Breast epithelium (tissue), 3 donors: ENCODE data around the gene KCNIP4.

Experiments used
- POLR2A ChIP-seq: fragments of 450-650 bp; IDR thresholded peaks from one replicate; pipeline ENCODE4 v1.6.1; 2016; ENCODE audit warnings: antibody characterized with exemption, mild to moderate bottlenecking, moderate library complexity
- POLR2AphosphoS5 ChIP-seq, 3 donors: sonication (generic); formaldehyde crosslinking; IDR thresholded peaks; one replicate each; pipeline ENCODE4 v1.6.1; 2017; ENCODE audit warnings: antibody characterized with exemption in 3 of 3

GRCh38 chr4:21410372-21410771 lies 538.2 kb downstream of the KCNIP4 start:
- no peak for TF ChIP-seq POLR2A
- no peak for TF ChIP-seq POLR2AphosphoS5 (IDR thresholded peaks at IDR 0.05)
